Measurements from ENCODE around the gene FOXA2.

FOXA2 gene

GRCh38 chr20:22584522-22584921 is at the start of gene FOXA2:
Gene FOXA2 (minus strand): TSS chr20:22584572. CDS start chr20:22584278, 294 bp downstream.
- DNase-seq (ENCODE audit: low read depth) = no peak
- no peak for TF ChIP-seq CTCF (IDR thresholded peaks at IDR 0.05; ENCODE audit: low read length, missing control alignments)
- H3K4me3 ChIP-seq (replicated peaks; ENCODE audit: low read depth, low read length) = no peak within 1 kb of the TSS

- no peak for TF ChIP-seq CTCF (IDR thresholded peaks at IDR 0.05; ENCODE audit: low read length, missing control alignments)
- DNase-seq (ENCODE audit: low read depth) = no peak
- no peak overlapping the region for H3K4me3 ChIP-seq (replicated peaks; ENCODE audit: low read depth, low read length)
Measured at GRCh38 chr20:22630701-22631100, 46.3 kb upstream of the FOXA2 start.

GRCh38 chr20:22629927-22630326 is 45.6 kb upstream of the FOXA2 start:
- DNase-seq (ENCODE audit: low read depth) = no peak
- H3K4me3 ChIP-seq (replicated peaks; ENCODE audit: low read depth, low read length) = no peak overlapping the region
- no peak for TF ChIP-seq CTCF (IDR thresholded peaks at IDR 0.05; ENCODE audit: low read length, missing control alignments)

- no peak overlapping the region for H3K4me3 ChIP-seq (replicated peaks; ENCODE audit: low read depth, low read length)
- TF ChIP-seq CTCF (IDR thresholded peaks at IDR 0.05; ENCODE audit: low read length, missing control alignments) = no peak
Measured at GRCh38 chr20:22629447-22629846, 45.1 kb upstream of the FOXA2 start.

GRCh38 chr20:22626496-22626895 is 42.1 kb upstream of the FOXA2 start:
- H3K4me3 ChIP-seq (replicated peaks; ENCODE audit: low read depth, low read length) = no peak overlapping the region
- no peak for TF ChIP-seq CTCF (IDR thresholded peaks at IDR 0.05; ENCODE audit: low read length, missing control alignments)
- DNase-seq (ENCODE audit: low read depth) = no peak

More at GRCh38 chr20:22629447-22629846, 45.1 kb upstream of the FOXA2 start:
- DNase-seq (ENCODE audit: low read depth) = no peak

- peak; percentile 8 for DNase-seq (ENCODE audit: low read depth)
- no peak overlapping the region for H3K4me3 ChIP-seq (replicated peaks; ENCODE audit: low read depth, low read length)
- no peak for TF ChIP-seq CTCF (IDR thresholded peaks at IDR 0.05; ENCODE audit: low read length, missing control alignments)
Measured at GRCh38 chr20:22623211-22623610, 38.8 kb upstream of the FOXA2 start.

- DNase-seq (ENCODE audit: low read depth) = no peak
- no peak for TF ChIP-seq CTCF (IDR thresholded peaks at IDR 0.05; ENCODE audit: low read length, missing control alignments)
- no peak overlapping the region for H3K4me3 ChIP-seq (replicated peaks; ENCODE audit: low read depth, low read length)
Measured at GRCh38 chr20:22620342-22620741, 36.0 kb upstream of the FOXA2 start.
